Neural progenitor cell (in vitro differentiated cells): ENCODE results near the gene CTCF. TPM values are rescaled to one million over a fixed set of nuclear protein-coding genes. Genes with fewer than 3 reads are reported as not detected.
A peak's percentile ranks its signal among the peaks of the same experiment; 100 is the strongest.

Experiments
- DNase-seq: peaks from one replicate; pipeline ENCODE4 v3.0.0-alpha.2; 2016; ENCODE audit warnings: low spot score
- H2AFZ ChIP-seq: fragments of 200-600 bp; sonication (generic); replicated peaks from 2 replicates; pipeline ENCODE4 v1.6.1; 2016; ENCODE audit warnings: antibody characterized with exemption
- H3F3A ChIP-seq: fragments of 200-600 bp; sonication (generic); 2 replicates; pipeline ENCODE4 v1.6.1; 2016; ENCODE audit warnings: antibody characterized with exemption, low read depth
- H3K27ac ChIP-seq: fragments of 200-600 bp; sonication (generic); 2 replicates; pipeline ENCODE4 v1.5.1; 2016; ENCODE audit warnings: mild to moderate bottlenecking
- H3K27me3 ChIP-seq: fragments of 200-600 bp; sonication (generic); 2 replicates; pipeline ENCODE4 v1.6.1; 2016; ENCODE audit warnings: mild to moderate bottlenecking, moderate library complexity
- H3K36me3 ChIP-seq: fragments of 200-600 bp; sonication (generic); 2 replicates; pipeline ENCODE4 v1.5.1; 2016
- H3K4me1 ChIP-seq: fragments of 200-600 bp; sonication (generic); 2 replicates; pipeline ENCODE4 v1.6.1; 2016; ENCODE audit warnings: mixed run types
- H3K4me2 ChIP-seq: fragments of 200-600 bp; sonication (generic); 2 replicates; pipeline ENCODE4 v1.6.1; 2016
- H3K4me3 ChIP-seq: fragments of 200-600 bp; sonication (generic); 2 replicates; pipeline ENCODE4 v1.5.1; 2016
- H3K79me2 ChIP-seq: fragments of 200-600 bp; sonication (generic); 2 replicates; pipeline ENCODE4 v1.6.1; 2016; ENCODE audit warnings: low read depth
- H3K9ac ChIP-seq: fragments of 200-600 bp; sonication (generic); 2 replicates; pipeline ENCODE4 v1.6.1; 2016
- H3K9me3 ChIP-seq: fragments of 200-600 bp; sonication (generic); 2 replicates; pipeline ENCODE4 v1.5.1; 2016; ENCODE audit warnings: low read depth
- H4K20me1 ChIP-seq: fragments of 200-600 bp; sonication (generic); 2 replicates; pipeline ENCODE4 v1.6.1; 2016; ENCODE audit warnings: low read depth
- H3K27ac Mint-ChIP-seq: 3 replicates; pipeline ENCODE4 v1.8.0; 2021; ENCODE audit warnings: mixed read lengths
- H3K27me3 Mint-ChIP-seq: 2 replicates; pipeline ENCODE4 v1.8.0; 2022; ENCODE audit warnings: low read depth, mild to moderate bottlenecking, inconsistent platforms, moderate library complexity, mixed read lengths; ENCODE audit not compliant: insufficient read depth
- H3K36me3 Mint-ChIP-seq: 3 replicates; pipeline ENCODE4 v1.8.0; 2021; ENCODE audit warnings: mixed read lengths
- H3K4me1 Mint-ChIP-seq: 3 replicates; pipeline ENCODE4 v1.8.0; 2021; ENCODE audit warnings: mixed read lengths
- H3K4me3 Mint-ChIP-seq: 3 replicates; pipeline ENCODE4 v1.8.0; 2021; ENCODE audit warnings: mild to moderate bottlenecking, moderate library complexity, mixed read lengths
- H3K9me3 Mint-ChIP-seq: 3 replicates; pipeline ENCODE4 v1.8.0; 2020; ENCODE audit warnings: mixed read lengths
- CTCF ChIP-seq: fragments of 200-600 bp; sonication (generic); IDR thresholded peaks from 2 replicates; pipeline ENCODE4 v1.5.1; 2017; ENCODE audit warnings: antibody characterized with exemption, mild to moderate bottlenecking
- EZH2 ChIP-seq: fragments of 200-600 bp; sonication (generic); IDR thresholded peaks from 2 replicates; pipeline ENCODE4 v1.6.1; 2017; ENCODE audit warnings: antibody characterized with exemption, mild to moderate bottlenecking, moderate library complexity
- EZH2phosphoT487 ChIP-seq: fragments of 200-600 bp; sonication (generic); IDR thresholded peaks from 2 replicates; pipeline ENCODE4 v1.6.1; 2017; ENCODE audit warnings: antibody characterized with exemption
- total RNA-seq: library from RNA; depleted of rRNA; stranded (reverse); fragments of >200 nt; gene quantifications from 2 replicates; pipeline ENCODE4 v1.2.3, GENCODE V29; 2015; ENCODE audit warnings: low replicate concordance

The CTCF gene
- total RNA-seq, 1 donor from 2014 or later, result 76.3 TPM

DNA sequence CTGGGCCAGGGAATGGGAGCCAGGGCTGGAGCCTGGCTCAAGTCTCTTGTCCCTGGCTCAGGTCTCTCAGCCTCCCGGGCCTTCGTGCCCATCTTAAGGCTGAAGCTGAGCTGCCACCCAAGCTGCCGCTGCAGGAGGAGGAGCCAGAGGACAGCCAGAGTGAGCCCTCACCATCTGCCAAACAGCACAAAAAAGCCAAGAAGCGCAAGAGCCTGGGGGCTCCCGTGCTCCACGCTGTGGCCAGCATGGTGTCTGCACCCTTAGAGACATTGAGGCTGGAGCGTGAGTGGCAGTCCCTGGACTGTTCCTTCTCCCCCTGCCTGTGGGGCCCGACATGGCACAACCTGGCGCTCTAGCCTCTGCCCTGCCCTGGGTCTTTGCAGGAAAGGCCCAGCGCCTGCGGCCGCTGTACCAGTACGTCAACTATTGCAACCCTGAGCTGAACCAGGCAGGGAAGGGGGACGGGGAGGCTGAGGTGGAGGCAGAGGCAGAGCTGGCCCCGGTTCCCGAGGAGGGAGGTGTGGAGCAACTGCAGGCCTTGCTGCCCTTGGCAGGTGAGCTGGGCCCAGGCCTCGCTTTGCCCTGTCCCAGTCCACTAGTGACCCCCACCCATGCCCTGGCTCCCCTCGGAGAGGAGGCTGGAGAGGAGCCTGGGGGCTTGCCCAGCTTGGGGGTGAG lies 105.6 kb downstream of the CTCF start:
- H3K9ac ChIP-seq, result no peak overlapping the region
- no peak overlapping the region for H3K4me3 ChIP-seq
- H3K4me2 ChIP-seq, result peak overlapping the region; percentile 91
- no peak overlapping the region for H2AFZ ChIP-seq
- Mint-ChIP-seq H3K27me3 (peaks cover 7% of the 10 kb centered on the region), H3K9me3 (no peaks in the 10 kb centered on the region), H3K4me3 (peak overlapping the region; percentile 84), H3K4me1 (peaks cover 29% of the 10 kb centered on the region), H3K36me3 (peaks cover 10% of the 10 kb centered on the region), H3K27ac (no peak overlapping the region)
- H3K27me3 ChIP-seq, result peaks cover 5% of the 10 kb centered on the region
- H3K9me3 ChIP-seq, result no peaks in the 10 kb centered on the region
- H3K79me2 ChIP-seq, result no peaks in the 10 kb centered on the region
- peaks cover 37% of the 10 kb centered on the region for H4K20me1 ChIP-seq
- peak; percentile 93 for DNase-seq
- H3K4me1 ChIP-seq, result peaks cover 13% of the 10 kb centered on the region
- H3K27ac ChIP-seq, result no peak overlapping the region
- peaks cover 17% of the 10 kb centered on the region for H3F3A ChIP-seq
- TF ChIP-seq EZH2 (no peak), CTCF (peak; percentile 67)
- no peaks in the 10 kb centered on the region for H3K36me3 ChIP-seq

GRCh38 chr16:67668495-67669157 lies 106.3 kb downstream of the CTCF start:
- Mint-ChIP-seq H3K4me1 (peaks cover 31% of the 10 kb centered on the region), H3K36me3 (peaks cover 10% of the 10 kb centered on the region), H3K27me3 (peaks cover 7% of the 10 kb centered on the region), H3K27ac (peak overlapping the region; percentile 72), H3K4me3 (peak overlapping the region; percentile 45), H3K9me3 (no peaks in the 10 kb centered on the region)
- Histone ChIP-seq H3K79me2 (no peaks in the 10 kb centered on the region), H3K27ac (no peak overlapping the region), H3K4me1 (peaks cover 13% of the 10 kb centered on the region), H3K4me2 (no peak overlapping the region), H3K4me3 (no peak overlapping the region), H3F3A (peaks cover 17% of the 10 kb centered on the region), H3K9ac (no peak overlapping the region), H3K9me3 (no peaks in the 10 kb centered on the region), H3K27me3 (peaks cover 5% of the 10 kb centered on the region), H2AFZ (no peak overlapping the region), H3K36me3 (no peaks in the 10 kb centered on the region), H4K20me1 (peaks cover 30% of the 10 kb centered on the region)
- TF ChIP-seq CTCF (peak; percentile 15), EZH2 (no peak), EZH2phosphoT487 (no peak)
- DNase-seq, result no peak

GRCh38 chr16:67669499-67670101 lies 107.3 kb downstream of the CTCF start:
- Histone ChIP-seq H3K79me2 (no peaks in the 10 kb centered on the region), H3K9ac (no peak overlapping the region), H3K9me3 (no peaks in the 10 kb centered on the region), H3F3A (peaks cover 17% of the 10 kb centered on the region), H3K4me3 (no peak overlapping the region), H2AFZ (no peak overlapping the region), H4K20me1 (peaks cover 24% of the 10 kb centered on the region), H3K4me1 (peaks cover 13% of the 10 kb centered on the region), H3K27me3 (peaks cover 5% of the 10 kb centered on the region), H3K36me3 (no peaks in the 10 kb centered on the region), H3K27ac (no peak overlapping the region), H3K4me2 (no peak overlapping the region)
- Mint-ChIP-seq H3K4me3 (peak overlapping the region; percentile 57), H3K9me3 (no peaks in the 10 kb centered on the region), H3K27me3 (peaks cover 7% of the 10 kb centered on the region), H3K27ac (no peak overlapping the region), H3K4me1 (peaks cover 30% of the 10 kb centered on the region), H3K36me3 (peaks cover 10% of the 10 kb centered on the region)
- DNase-seq, result no peak
- TF ChIP-seq EZH2phosphoT487, result no peak
- TF ChIP-seq EZH2, result no peak
- TF ChIP-seq CTCF, result no peak
